Measurements from ENCODE around the gene PDZD7.

PDZD7 gene

GRCh38 chr10:100982916-100983830 is 47.8 kb downstream of the PDZD7 start:
- no peak overlapping the region for H3K4me3 ChIP-seq (ENCODE audit: low read depth, low read length)
- TF ChIP-seq CTCF (IDR thresholded peaks at IDR 0.05; ENCODE audit: borderline replicate concordance, insufficient read depth, low read depth, low read length), result no peak

- no peak overlapping the region for H3K4me3 ChIP-seq (ENCODE audit: low read depth, low read length)
- no peak for TF ChIP-seq CTCF (IDR thresholded peaks at IDR 0.05; ENCODE audit: borderline replicate concordance, insufficient read depth, low read depth, low read length)
Observed at GRCh38 chr10:100981178-100981772, 49.7 kb downstream of the PDZD7 start.

- no peak for TF ChIP-seq CTCF (IDR thresholded peaks at IDR 0.05; ENCODE audit: borderline replicate concordance, insufficient read depth, low read depth, low read length)
- no peak overlapping the region for H3K4me3 ChIP-seq (ENCODE audit: low read depth, low read length)
Observed at GRCh38 chr10:100980711-100981110, 50.2 kb downstream of the PDZD7 start.

- TF ChIP-seq CTCF (IDR thresholded peaks at IDR 0.05; ENCODE audit: borderline replicate concordance, insufficient read depth, low read depth, low read length), result no peak
- H3K4me3 ChIP-seq (ENCODE audit: low read depth, low read length), result no peak overlapping the region
Observed at GRCh38 chr10:100980311-100980710, 50.6 kb downstream of the PDZD7 start.

GRCh38 chr10:100979791-100980272 is 51.1 kb downstream of the PDZD7 start:
- no peak overlapping the region for H3K4me3 ChIP-seq (ENCODE audit: low read depth, low read length)
- no peak for TF ChIP-seq CTCF (IDR thresholded peaks at IDR 0.05; ENCODE audit: borderline replicate concordance, insufficient read depth, low read depth, low read length)

GRCh38 chr10:100978901-100979195 is 52.1 kb downstream of the PDZD7 start:
- no peak overlapping the region for H3K4me3 ChIP-seq (ENCODE audit: low read depth, low read length)
- TF ChIP-seq CTCF (IDR thresholded peaks at IDR 0.05; ENCODE audit: borderline replicate concordance, insufficient read depth, low read depth, low read length), result no peak
